GM20431 (cell line): Measurements from ENCODE around the gene C2CD2.
"Not testable (repeated sequence)": the region's sequence is repeated elsewhere in the genome, so short reads cannot be mapped to it uniquely, and the experiment has no call there.

Experiments
- in situ Hi-C: fragments of 300-500 bp; cut with MseI, MboI; formaldehyde crosslinking; loops from one replicate; pipeline ENCODE4 v1.15.0; 2020; ENCODE audit warnings: low sequenced_read_pairs; ENCODE audit not compliant: unreplicated experiment

Gene C2CD2

DNA sequence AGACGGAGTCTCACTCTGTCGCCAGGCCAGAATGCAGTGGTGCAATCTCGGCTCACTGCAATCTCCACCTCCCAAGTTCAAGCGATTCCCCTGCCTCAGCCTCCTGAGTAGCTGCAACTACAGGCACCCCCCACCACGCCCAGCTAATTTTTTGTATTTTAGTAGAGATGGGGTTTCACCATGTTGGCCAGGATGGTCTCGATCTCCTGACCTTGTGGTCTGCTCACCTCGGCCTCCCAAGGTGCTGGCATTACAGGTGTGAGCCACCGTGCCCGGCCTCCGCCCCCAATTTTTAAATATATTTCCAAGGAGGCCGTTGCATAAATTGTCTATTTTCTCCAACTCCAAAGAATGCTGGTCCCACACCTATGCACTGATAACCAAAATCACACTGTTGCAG is 5.9 kb upstream of the C2CD2 start:
- in situ Hi-C loops: not testable (repeated sequence)

DNA sequence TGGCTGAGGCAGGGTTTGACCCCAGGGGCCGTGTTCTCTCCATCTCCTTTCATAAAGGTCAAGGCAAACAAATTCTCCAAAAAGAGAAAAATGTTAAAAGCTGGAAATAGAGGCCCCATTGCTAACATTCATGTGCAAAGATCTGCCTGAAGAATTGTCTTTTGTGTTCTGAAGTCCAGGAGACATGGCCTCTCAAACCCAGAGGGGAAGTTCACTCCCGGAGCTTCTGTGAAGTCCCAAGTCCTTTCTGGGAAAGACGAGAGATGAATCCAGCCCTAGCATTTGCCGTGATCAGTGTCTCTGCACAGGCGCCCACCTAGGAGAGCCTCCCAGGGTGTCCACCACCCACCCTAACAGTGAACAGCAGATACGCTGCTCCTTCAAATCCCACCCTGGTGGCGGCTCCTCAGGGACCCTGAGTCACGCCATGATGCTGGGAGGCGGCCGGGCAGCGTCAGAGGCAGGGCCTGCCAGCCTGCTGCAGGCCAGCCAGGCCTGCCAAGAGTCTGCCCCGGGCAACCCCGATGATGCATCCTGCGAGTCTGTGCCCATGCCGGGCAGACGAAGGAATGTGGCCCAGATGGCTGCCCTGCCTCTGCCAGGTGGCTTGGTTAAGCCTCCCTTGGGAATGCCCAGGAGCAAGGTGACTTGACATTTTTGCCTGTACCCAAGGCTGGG is 5.2 kb upstream of the C2CD2 start:
- in situ Hi-C loops: no loop called here

GRCh38 chr21:41957991-41958766 is 4.4 kb upstream of the C2CD2 start:
- in situ Hi-C loops: no loop called here

- in situ Hi-C loops: no loop called here
Observed at GRCh38 chr21:41956926-41957729, 3.3 kb upstream of the C2CD2 start.

- in situ Hi-C loops: no loop called here
Observed at GRCh38 chr21:41955516-41955915, 1.7 kb upstream of the C2CD2 start.

GRCh38 chr21:41954654-41955499 is 1.1 kb upstream of the C2CD2 start:
- in situ Hi-C loops: no loop called here

DNA sequence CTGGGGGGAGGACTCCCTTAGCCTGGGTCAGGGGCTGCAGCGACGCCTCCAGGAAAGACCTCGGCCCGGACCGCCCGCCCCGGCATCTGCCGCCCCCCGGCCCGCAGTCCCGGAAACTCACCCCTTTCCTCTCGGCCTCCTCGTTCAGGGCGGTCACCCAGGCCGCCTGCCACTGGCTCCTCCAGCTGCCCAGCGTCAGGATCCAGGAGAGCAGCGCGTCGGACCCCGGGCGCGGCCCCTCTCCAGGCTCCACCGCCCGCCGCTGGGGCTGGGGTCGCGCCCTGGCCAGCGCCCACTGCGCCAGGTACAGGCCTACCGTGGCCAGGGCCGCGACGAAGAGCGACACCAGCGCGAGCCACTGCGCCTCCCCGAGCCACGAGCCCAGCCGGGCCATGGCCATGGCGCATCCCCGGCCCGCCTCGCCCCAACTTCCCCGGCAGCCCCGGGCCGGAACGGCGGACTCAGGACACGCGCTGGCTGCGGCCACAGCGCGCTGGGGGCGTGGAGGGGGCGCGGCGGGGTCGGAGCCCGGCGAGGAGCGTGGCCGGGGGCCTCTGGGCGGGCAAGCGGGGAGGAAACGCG is 478 bp downstream of the C2CD2 start:
- in situ Hi-C loops: no loop called here

DNA sequence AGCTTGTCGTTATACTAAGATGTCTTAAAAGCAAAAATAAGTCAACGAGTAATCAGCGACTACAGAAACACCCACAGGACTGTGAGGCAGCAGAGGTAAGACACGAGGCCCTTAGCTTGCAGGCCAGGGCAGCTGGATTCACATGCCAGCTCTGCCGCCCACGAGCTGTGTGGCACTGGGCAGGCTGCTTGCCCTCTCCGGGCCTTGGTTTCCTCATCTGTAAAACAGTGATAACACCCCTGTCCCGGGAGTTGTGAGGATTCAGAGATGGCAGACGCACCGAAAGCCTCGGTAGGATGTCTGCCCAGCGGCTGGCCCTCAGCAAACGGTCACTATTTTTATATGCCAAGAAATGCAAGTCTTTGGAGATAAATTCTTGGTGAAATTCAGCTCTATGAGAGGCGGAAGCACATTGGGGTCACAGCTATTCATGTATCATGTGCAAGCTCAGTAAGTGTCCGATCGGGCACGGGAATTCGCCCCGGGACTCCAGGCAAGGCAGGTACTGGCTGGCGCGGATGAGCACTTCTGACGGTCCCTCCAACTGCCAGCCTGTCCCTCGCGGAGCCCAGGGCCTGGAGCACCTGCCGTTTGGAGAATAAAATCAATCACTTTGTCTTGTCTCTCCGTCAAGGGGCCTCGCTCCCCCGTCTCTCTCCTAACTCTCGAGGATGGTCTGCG is 1.1 kb downstream of the C2CD2 start:
- in situ Hi-C loops: no loop called here

- in situ Hi-C loops: no loop called here
Observed at GRCh38 chr21:41951876-41952567, 1.8 kb downstream of the C2CD2 start.

DNA sequence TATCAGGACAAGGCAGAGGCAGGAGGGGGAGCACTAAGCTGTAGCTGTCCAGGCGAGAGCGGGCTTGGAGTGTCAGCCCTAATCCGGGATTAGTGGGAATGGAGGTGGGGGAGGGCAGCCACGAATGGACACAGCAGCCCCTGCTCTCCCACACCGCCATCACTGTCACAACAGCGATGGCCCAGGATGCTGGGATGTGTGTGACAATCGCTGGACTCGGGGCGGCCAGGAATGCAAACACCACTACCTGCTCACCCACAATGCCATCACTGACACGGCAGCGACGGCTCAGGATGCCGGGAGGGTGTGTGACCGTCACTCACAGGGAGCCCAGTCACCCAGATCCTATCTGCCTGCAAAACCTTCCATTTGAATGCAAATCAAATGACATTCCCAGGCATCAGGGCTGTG is 2.9 kb downstream of the C2CD2 start:
- in situ Hi-C loops: no loop called here

DNA sequence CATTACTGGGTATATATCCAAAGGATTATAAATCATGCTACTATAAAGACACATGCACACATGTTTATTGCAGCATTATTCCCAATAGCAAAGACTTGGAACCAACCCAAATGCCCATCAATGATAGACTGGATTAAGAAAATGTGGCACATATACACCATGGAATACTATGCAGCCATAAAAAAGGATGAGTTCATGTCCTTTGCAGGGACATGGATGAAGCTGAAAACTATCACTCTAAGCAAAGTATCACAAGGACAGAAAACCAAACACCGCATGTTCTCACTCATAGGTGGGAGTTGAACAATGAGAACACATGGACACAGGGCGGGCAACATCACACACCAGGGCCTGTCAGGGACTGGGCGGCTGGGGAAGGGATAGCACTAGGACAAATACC is 4.2 kb downstream of the C2CD2 start:
- in situ Hi-C loops: not testable (repeated sequence)

GRCh38 chr21:41948901-41949300 is 4.9 kb downstream of the C2CD2 start:
- in situ Hi-C loops: no loop called here

GRCh38 chr21:41948078-41948895 is 5.5 kb downstream of the C2CD2 start:
- in situ Hi-C loops: no loop called here

DNA sequence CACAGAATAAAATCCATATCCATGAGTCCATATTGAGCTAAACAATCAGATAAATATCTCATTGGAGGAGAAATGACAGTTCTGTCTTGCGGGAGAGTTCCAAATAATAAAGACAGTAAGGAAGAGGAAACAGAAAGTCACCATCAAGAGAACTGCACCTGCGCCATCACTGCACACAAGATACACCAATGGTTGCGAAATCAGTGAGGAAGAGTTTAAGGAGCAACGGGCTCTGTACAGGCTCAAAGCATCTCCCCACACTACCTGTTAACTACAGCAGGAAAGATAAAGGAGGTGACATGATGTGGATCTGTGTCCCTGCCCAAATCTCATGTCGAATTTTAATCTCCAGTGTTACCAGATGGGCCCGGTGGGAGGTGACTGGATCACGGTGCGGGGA is 7.8 kb downstream of the C2CD2 start:
- in situ Hi-C loops: no loop called here

DNA sequence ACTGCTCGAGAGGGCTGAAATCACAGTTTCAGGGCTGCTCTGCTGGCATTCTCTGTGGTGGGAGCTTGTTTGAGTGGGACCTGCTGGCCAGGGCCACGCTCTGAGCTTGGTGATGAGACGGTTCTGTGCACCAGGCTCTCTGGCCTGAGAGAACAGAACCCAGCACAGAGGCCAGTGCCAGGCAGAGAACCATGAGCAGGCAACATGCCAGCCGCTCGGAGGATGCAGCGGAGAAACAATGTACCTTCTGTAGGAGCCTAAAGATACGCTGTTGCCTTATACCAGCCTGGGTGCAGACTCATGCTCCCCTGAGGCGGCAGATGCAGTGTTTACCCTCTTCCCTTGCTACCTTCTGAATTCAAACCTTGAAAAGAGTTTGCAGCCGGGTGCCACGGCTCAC is 10.0 kb downstream of the C2CD2 start:
- in situ Hi-C loops: no loop called here

GRCh38 chr21:41942457-41942856 is 11.4 kb downstream of the C2CD2 start:
- in situ Hi-C loops: no loop called here

GRCh38 chr21:41941941-41942340 is 11.9 kb downstream of the C2CD2 start:
- in situ Hi-C loops: no loop called here

DNA sequence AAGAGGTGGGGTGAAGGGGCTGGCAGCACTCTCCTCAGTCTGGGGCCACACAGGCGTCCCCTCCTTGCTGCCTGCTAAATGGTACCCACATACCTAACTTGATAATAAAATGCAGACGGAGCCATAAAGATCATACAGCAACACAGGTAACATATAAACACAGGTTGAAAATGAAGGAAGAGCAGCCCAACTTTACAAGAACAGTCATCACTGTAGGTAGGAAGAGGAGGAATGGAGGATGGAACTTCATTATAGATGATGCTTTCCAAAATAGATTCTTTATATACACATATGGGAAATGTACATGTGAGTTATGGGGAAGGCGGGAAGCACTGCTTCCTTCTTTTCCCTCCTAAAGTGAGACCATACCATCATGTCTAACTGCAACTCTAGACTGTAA is 13.4 kb downstream of the C2CD2 start:
- in situ Hi-C loops: no loop called here
